H1 (cell line): ENCODE data around the gene OBSL1. TPM values are rescaled to one million over a fixed set of nuclear protein-coding genes. Genes with fewer than 3 reads are reported as not detected.

Experiments
- CEBPB ChIP-seq: IDR thresholded peaks from 2 replicates; pipeline ENCODE4 v1.6.1; 2012; ENCODE audit warnings: low read depth, low read length
- SIN3A ChIP-seq, 2 experiments: IDR thresholded peaks in 1 of 2; conservative IDR thresholded peaks in 1 of 2; 2 replicates each; pipeline ENCODE4 v1.6.1; 2011 to 2012; ENCODE audit warnings: low read length in 2 of 2, improper control_type of control experiment in 1 of 2, low read depth in 1 of 2, mild to moderate bottlenecking in 1 of 2
- SP2 ChIP-seq: IDR thresholded peaks from 2 replicates; pipeline ENCODE4 v1.6.1; 2012; ENCODE audit warnings: mild to moderate bottlenecking, low read length, inconsistent platforms
- polyA plus RNA-seq, 7 experiments: library from polyadenylated mRNA; depleted of rRNA in 3 of 7; stranded (reverse) in 5 of 7; unstranded in 2 of 7; fragments of >200 nt in 5 of 7; fragments of 200-250 nt in 2 of 7; gene quantifications; 1 replicate in 5 of 7; 2 replicates in 1 of 7; 4 replicates in 1 of 7; pipeline versions ENCODE4 v1.2.1 to v1.2.3, GENCODE V29; 2011 to 2013; ENCODE audit warnings: missing spikeins in 2 of 7, mixed read lengths in 2 of 7
- total RNA-seq: library from RNA; stranded (reverse); fragmentation: NEBNext Ultra II Directional; extraction: Animal tissue kit (Norgen Biotek cat#: 25700); gene quantifications from 2 replicates; pipeline ENCODE4 v1.2.1, GENCODE V29; 2021

OBSL1 gene
- total and polyA plus RNA-seq, 2 of the 8 experiments (the other 6 are each of a cell fraction or from before 2014, with no cell fraction given) = 116 to 127 TPM

- TF ChIP-seq CEBPB (no peak), SP2 (no peak), SIN3A (conservative IDR thresholded peaks at IDR 0.05 in 1 of 2, IDR thresholded peaks at IDR 0.05 in 1 of 2; ENCODE audit: low read depth in 1 of 2, low read length in 2 of 2) (no peak)
These were observed 31.2 kb downstream of the OBSL1 start (continued) for GRCh38 chr2:219539926-219540678.
